ENCODE results near the gene NR6A1.

The NR6A1 gene

DNA sequence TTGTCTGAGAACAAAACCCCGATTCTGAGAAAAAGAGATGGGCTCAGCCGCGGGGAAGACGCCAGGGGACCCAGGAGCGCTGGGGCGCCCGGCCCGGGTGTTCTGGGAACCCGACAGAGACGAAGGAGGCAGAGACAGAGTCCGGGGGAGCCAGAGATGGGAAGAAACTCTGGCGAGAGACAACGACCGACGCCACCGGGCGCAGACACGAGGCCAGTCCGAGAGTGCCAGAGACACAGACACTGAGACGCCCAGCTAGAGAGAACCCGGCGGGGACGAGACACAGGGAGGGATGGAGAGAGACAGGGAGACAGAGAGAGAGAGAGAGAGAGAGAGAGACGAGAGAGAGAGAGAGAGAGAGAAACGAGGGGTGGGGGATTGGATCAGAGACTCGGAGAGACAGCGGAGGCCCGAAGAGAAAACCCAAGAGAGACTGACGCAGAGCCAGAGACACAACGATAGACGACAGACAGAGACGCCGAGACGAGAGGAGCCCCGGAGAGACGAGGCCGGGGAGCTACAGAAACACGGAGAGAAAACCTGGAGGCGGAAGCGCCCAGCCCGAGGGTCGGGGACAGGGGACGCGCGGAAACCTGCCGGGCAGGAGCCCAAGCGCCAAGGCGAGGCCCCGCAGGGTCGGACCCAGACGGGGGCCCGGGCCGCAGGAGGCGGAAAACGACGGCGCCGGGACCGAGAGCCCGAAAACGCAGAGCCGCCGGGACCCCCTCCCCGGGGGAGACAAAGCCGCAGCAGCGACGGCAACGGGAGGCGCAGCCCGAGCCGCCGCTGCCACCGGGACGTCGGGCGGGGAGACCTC is 267.2 kb downstream of the NR6A1 start:
- in situ Hi-C loops (cut with HindIII; ENCODE audit: low pct_ligation_motif_present, low sequenced_read_pairs) = no loop called here
- H3K4me3 ChIP-seq (ENCODE audit: low read depth, low read length) = no peak overlapping the region
- peaks cover 65% of the 10 kb centered on the region for H3K27me3 ChIP-seq (replicated peaks)

DNA sequence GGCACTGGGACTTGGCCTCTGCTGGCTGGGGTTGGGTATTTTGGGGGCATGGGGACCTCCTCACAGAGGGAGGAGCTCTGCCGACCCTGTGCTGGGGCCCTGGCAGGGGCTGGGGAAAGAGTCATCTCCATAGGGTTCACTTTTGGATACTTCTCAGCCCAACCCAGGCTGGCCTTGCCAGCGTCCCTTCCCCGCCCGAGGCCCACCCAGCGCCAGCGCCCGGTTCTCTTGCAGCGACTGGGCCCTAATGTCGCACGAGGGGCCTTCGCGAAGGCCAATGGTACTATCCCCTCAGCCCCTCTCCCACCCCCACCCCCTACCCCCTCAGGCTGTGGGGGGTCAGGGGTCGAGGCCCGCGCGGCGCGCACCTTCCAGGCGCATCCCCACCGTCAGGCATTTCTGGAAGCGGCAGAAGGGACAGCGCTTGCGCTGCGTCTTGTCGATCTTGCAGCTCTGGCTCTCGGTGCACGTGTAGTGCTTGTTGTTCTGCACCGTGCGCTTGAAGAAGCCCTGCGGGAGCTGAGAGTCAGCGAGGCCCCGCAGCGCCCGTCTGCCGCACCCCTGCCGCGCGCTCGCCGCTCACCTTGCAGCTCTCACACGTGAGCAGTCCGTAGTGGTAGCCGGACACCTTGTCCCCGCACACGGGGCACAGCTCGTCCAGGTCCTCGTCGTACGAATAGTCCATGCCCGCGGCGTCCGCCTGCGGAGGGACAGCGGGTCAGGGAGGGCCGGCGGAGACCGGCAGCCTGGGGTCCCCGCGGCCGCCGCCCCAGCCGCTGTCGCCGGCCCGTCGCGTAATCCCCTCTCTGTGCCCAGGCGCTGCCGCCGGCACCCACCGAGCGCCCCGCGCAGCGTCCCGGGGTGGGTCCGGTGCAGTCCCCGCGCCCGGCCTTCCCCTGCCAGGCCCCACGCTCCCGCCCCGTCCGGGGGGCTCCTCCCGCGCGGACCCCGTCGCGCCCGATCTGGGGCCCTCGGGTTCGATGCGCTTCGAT is 268.1 kb downstream of the NR6A1 start:
- no peak overlapping the region for H3K27ac ChIP-seq
- in situ Hi-C loops (cut with HindIII; ENCODE audit: low pct_ligation_motif_present, low sequenced_read_pairs) = no loop called here
- H3K4me3 ChIP-seq (ENCODE audit: low read depth, low read length) = no peak overlapping the region
- no peaks in the 10 kb centered on the region for H3K36me3 ChIP-seq (replicated peaks)
- peaks cover 70% of the 10 kb centered on the region for H3K27me3 ChIP-seq (replicated peaks)
- no peak for TF ChIP-seq CTCF (IDR thresholded peaks at IDR 0.05; ENCODE audit: low read depth, low read length, missing control alignments)
- DNase-seq = no peak

More for the DNA sequence above, 267.2 kb downstream of the NR6A1 start:
- H3K36me3 ChIP-seq (replicated peaks) = no peaks in the 10 kb centered on the region
- no peak overlapping the region for H3K27ac ChIP-seq
- DNase-seq = no peak
- no peak for TF ChIP-seq CTCF (IDR thresholded peaks at IDR 0.05; ENCODE audit: low read depth, low read length, missing control alignments)

- in situ Hi-C loops (cut with HindIII; ENCODE audit: low pct_ligation_motif_present, low sequenced_read_pairs) = no loop called here
- DNase-seq = no peak
- no peak overlapping the region for H3K27ac ChIP-seq
- no peaks in the 10 kb centered on the region for H3K36me3 ChIP-seq (replicated peaks)
- peaks cover 72% of the 10 kb centered on the region for H3K27me3 ChIP-seq (replicated peaks)
- TF ChIP-seq CTCF (IDR thresholded peaks at IDR 0.05; ENCODE audit: low read depth, low read length, missing control alignments) = no peak
- no peak overlapping the region for H3K4me3 ChIP-seq (ENCODE audit: low read depth, low read length)
These were observed 269.3 kb downstream of the NR6A1 start for GRCh38 chr9:124501771-124502320.

- Histone ChIP-seq H3K36me3 (replicated peaks) (no peaks in the 10 kb centered on the region), H3K27me3 (replicated peaks) (peaks cover 69% of the 10 kb centered on the region), H3K27ac (no peak overlapping the region), H3K4me3 (ENCODE audit: low read depth, low read length) (no peak overlapping the region)
- DNase-seq = no peak
- no peak for TF ChIP-seq CTCF (IDR thresholded peaks at IDR 0.05; ENCODE audit: low read depth, low read length, missing control alignments)
- in situ Hi-C loops (cut with HindIII; ENCODE audit: low pct_ligation_motif_present, low sequenced_read_pairs) = no loop called here
These were observed 270.1 kb downstream of the NR6A1 start for GRCh38 chr9:124500796-124501611.
